ENCODE data around the gene PLN. TPM values are rescaled to one million over a fixed set of nuclear protein-coding genes. Genes with fewer than 3 reads are reported as not detected.

Gene PLN
- total RNA-seq, 2 donors from 2014 or later = 0.99 to 2.3 TPM

DNA sequence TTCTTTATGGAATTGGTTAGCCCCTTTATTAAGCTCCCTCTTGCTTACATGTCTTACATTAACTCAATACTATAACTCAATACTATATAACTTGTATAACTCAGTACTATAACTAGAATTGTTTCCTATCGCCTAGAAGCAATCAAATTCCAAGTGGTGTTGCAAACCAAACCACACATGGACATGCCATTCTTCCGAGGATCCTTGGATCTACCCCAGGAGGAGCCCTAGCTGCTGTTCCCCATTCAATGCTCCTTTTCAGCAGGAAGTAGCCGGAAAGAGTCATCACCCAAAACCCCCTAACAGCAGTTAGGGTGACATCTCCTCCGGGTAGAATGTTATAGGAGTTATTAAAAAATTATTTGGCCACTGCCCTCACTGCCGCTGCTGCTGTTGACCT lies 40.5 kb downstream of the PLN start:
- ATAC-seq = no peak
- H3K36me3 ChIP-seq (replicated peaks in 1 of 2; ENCODE audit: insufficient read depth in 1 of 2, low read depth in 2 of 2) = no peaks in the 10 kb centered on the region
- 93 to 97% methylated on average over 5 of the region's 5 CpGs for WGBS, 2 donors
- TF ChIP-seq POLR2A (IDR thresholded peaks at IDR 0.05) (no peak), CTCF (IDR thresholded peaks at IDR 0.05) (no peak)
- no peaks in the 10 kb centered on the region for H3K9me3 ChIP-seq
- no peaks in the 10 kb centered on the region for H3K27me3 ChIP-seq
- intact Hi-C loops (cut with DNase I) = no loop called here
- peaks cover 17% of the 10 kb centered on the region for H3K4me1 ChIP-seq
- no peak overlapping the region for H3K27ac ChIP-seq
- DNase-seq = no peak
- H3K4me3 ChIP-seq = no peak overlapping the region

- no peak for ATAC-seq
- H3K27ac ChIP-seq = no peak overlapping the region
- intact Hi-C loops (cut with DNase I) = no loop called here
Observed at GRCh38 chr6:118589186-118589585, 41.1 kb downstream of the PLN start.

DNA sequence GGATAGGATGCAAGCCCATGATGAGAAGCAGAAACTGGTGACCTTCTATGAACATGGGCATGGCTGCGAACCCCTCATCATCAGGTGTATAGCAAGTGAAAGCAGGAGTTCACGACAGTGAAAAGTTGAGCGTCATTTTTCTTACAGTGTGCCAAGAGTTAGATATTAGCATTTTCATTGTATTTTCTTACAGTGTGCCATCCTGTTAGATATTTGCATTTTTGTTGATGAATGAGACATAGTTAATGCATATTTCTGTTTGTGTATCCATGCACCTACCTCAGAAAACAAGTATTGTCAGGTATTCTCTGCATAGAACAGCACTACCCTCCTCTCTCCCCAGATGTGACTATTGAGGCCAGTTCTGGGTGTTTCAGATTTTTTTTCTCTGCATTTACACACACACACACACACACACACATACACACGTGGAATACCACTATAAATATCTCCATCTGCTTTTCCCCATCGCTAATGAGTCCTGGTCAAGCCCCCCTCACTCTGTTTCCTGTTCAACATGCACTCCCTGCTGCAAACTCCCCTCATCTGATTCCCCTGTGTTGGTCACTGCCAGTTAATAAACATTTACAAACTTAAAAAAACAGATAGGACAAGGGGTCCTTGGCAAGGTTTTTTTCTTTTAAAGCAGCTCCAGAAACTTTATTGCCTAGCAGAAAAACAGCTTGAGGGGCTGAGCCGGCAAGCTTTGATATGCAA lies 41.7 kb downstream of the PLN start:
- no peak for ATAC-seq
- no peak overlapping the region for H3K4me3 ChIP-seq
- intact Hi-C loops (cut with DNase I) = no loop called here

More at GRCh38 chr6:118589186-118589585, 41.1 kb downstream of the PLN start:
- H3K9me3 ChIP-seq = no peaks in the 10 kb centered on the region
- TF ChIP-seq CTCF (IDR thresholded peaks at IDR 0.05) (no peak), POLR2A (IDR thresholded peaks at IDR 0.05) (no peak)
- WGBS, 2 donors = 84 to 85% methylated on average over 4 of the region's 4 CpGs
- H3K36me3 ChIP-seq (replicated peaks in 1 of 2; ENCODE audit: insufficient read depth in 1 of 2, low read depth in 2 of 2) = no peaks in the 10 kb centered on the region
- no peaks in the 10 kb centered on the region for H3K27me3 ChIP-seq
- no peak for DNase-seq
- no peak overlapping the region for H3K4me3 ChIP-seq
- H3K4me1 ChIP-seq = peaks cover 17% of the 10 kb centered on the region

GRCh38 chr6:118591897-118592296 lies 43.8 kb downstream of the PLN start:
- no peak for DNase-seq

More for the DNA sequence above, 41.7 kb downstream of the PLN start:
- Histone ChIP-seq H3K36me3 (replicated peaks in 1 of 2; ENCODE audit: insufficient read depth in 1 of 2, low read depth in 2 of 2) (no peaks in the 10 kb centered on the region), H3K27me3 (no peaks in the 10 kb centered on the region), H3K27ac (no peak overlapping the region), H3K4me1 (peaks cover 17% of the 10 kb centered on the region), H3K9me3 (no peaks in the 10 kb centered on the region)
- DNase-seq = no peak
- TF ChIP-seq CTCF (IDR thresholded peaks at IDR 0.05) (no peak), POLR2A (IDR thresholded peaks at IDR 0.05) (no peak)
- WGBS, 2 donors = 52 to 71% methylated on average over 6 of the region's 6 CpGs

More at GRCh38 chr6:118591897-118592296, 43.8 kb downstream of the PLN start:
- intact Hi-C loops (cut with DNase I) = no loop called here
- no peaks in the 10 kb centered on the region for H3K36me3 ChIP-seq (replicated peaks in 1 of 2; ENCODE audit: insufficient read depth in 1 of 2, low read depth in 2 of 2)
- ATAC-seq = no peak
- no peak for TF ChIP-seq POLR2A (IDR thresholded peaks at IDR 0.05)
- TF ChIP-seq CTCF (IDR thresholded peaks at IDR 0.05) = no peak
- H3K4me1 ChIP-seq = peaks cover 10% of the 10 kb centered on the region
- H3K27me3 ChIP-seq = no peaks in the 10 kb centered on the region
- no peaks in the 10 kb centered on the region for H3K9me3 ChIP-seq
- WGBS, 2 donors = 77 to 89% methylated on average over 3 of the region's 3 CpGs
- H3K4me3 ChIP-seq = no peak overlapping the region
- H3K27ac ChIP-seq = no peak overlapping the region

Measured in body of pancreas (tissue), 4 donors.